Epithelial cell of proximal tubule (primary cell): Measurements from ENCODE around the gene SFMBT2. TPM values are rescaled to one million over a fixed set of nuclear protein-coding genes. Genes with fewer than 3 reads are reported as not detected.

ENCODE experiments used
- DNase-seq: peaks from one replicate; pipeline ENCODE4 v3.0.0-alpha.2; 2011; ENCODE audit warnings: low read depth
- H3K4me3 ChIP-seq: 2 replicates; pipeline ENCODE4 v1.5.1; 2011; ENCODE audit warnings: low read depth, mild to moderate bottlenecking, low read length
- total RNA-seq: library from RNA; depleted of rRNA; stranded (reverse); fragments of >200 nt; gene quantifications from 2 replicates; pipeline ENCODE4 v1.2.3, GENCODE V29; 2015
- TF ChIP-seq, protein P1 (sequence below): conservative IDR thresholded peaks from 2 replicates; pipeline ENCODE4 v1.5.1; 2012; ENCODE audit warnings: low read depth, mild to moderate bottlenecking, low read length

Gene SFMBT2
- total RNA-seq, 1 donor from 2014 or later, result 2.4 TPM

GRCh38 chr10:7123774-7124173, 287.1 kb downstream of the SFMBT2 start:
- TF ChIP-seq, protein P1, sequence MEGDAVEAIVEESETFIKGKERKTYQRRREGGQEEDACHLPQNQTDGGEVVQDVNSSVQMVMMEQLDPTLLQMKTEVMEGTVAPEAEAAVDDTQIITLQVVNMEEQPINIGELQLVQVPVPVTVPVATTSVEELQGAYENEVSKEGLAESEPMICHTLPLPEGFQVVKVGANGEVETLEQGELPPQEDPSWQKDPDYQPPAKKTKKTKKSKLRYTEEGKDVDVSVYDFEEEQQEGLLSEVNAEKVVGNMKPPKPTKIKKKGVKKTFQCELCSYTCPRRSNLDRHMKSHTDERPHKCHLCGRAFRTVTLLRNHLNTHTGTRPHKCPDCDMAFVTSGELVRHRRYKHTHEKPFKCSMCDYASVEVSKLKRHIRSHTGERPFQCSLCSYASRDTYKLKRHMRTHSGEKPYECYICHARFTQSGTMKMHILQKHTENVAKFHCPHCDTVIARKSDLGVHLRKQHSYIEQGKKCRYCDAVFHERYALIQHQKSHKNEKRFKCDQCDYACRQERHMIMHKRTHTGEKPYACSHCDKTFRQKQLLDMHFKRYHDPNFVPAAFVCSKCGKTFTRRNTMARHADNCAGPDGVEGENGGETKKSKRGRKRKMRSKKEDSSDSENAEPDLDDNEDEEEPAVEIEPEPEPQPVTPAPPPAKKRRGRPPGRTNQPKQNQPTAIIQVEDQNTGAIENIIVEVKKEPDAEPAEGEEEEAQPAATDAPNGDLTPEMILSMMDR, result no peak

DNA sequence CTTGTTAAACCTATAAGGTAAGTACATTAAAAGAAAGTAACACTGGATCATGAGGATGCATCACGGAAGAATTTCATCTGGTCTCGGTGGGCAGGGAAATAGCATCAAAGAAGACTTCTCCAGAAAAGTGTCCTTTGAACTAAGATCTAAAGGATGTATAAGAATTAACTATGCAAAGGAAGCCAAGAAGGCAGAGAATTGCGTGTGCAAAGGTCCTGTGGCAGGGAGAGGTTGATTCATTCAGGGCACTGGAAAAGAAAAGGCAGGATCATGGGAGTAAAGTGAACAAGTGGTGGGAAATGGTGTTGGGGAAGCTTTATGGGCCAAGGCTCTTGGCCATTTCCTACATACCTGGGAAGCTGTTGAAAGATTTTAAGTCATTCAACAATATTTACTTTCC, 288.3 kb downstream of the SFMBT2 start:
- H3K4me3 ChIP-seq, result no peak overlapping the region
- TF ChIP-seq, protein P1, result no peak
- DNase-seq, result no peak

More at GRCh38 chr10:7123774-7124173, 287.1 kb downstream of the SFMBT2 start:
- no peak for DNase-seq
- H3K4me3 ChIP-seq, result no peak overlapping the region

GRCh38 chr10:7121154-7121797, 289.6 kb downstream of the SFMBT2 start:
- H3K4me3 ChIP-seq, result no peak overlapping the region
- TF ChIP-seq, protein P1, result peak; percentile 71
- no peak for DNase-seq

GRCh38 chr10:7119325-7120015, 291.4 kb downstream of the SFMBT2 start:
- TF ChIP-seq, protein P1, result no peak

DNA sequence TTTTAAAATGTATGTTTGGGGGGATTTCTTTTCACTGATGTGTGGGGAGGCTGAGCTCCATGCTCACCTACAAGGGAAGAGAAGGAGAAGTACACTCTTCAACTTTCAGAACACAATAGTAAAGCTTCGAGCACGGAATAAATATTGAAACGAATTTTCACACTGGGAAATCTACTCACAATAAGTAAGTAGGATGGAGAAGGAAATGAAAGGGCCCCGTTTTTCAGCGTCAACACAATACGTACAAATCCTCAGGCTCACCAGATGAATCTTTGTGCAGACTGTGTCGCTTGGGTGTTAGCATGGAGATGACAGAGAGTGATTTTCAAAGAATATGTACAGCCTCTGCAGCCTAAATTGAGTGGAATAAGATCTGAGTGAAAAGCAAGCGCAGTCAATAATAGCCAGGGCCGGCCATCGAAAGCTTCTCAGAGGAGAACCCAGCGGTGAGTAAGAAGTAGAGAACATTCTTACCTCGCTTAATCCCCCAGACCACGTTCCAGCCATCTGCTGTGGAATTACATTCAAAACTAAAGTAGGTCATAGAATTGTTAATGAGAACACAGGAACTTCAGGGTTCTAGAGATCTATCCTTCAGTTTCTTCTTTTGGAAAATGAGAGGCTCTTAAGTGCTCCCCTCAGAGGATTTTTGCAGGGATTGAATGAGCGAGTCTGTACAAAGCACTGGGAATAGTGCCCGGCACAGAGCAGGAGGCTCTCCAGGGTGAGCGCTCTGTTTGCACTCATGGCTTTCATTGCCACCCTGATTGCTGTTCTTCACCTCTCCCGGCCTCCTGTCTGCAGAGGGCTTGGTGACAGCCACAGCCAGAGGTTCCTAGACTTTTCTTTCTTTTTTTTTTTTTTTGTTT, 292.8 kb downstream of the SFMBT2 start:
- TF ChIP-seq, protein P1, result no peak
- no peak overlapping the region for H3K4me3 ChIP-seq
- no peak for DNase-seq

More at GRCh38 chr10:7119325-7120015, 291.4 kb downstream of the SFMBT2 start:
- no peak overlapping the region for H3K4me3 ChIP-seq
- DNase-seq, result no peak

GRCh38 chr10:7117177-7117799, 293.5 kb downstream of the SFMBT2 start:
- no peak for DNase-seq
- no peak overlapping the region for H3K4me3 ChIP-seq
- TF ChIP-seq, protein P1, result no peak
